WTC11 (cell line): ENCODE results near the gene WDR48. TPM values are rescaled to one million over a fixed set of nuclear protein-coding genes. Genes with fewer than 3 reads are reported as not detected.
A peak's percentile ranks its signal among the peaks of the same experiment; 100 is the strongest.

Source experiments
- ATAC-seq: fragments of 200-7000 bp; cut with Tn5 transposase; 2 replicates; pipeline ENCODE4 v1.10.0; 2021; ENCODE audit warnings: mild to moderate bottlenecking, moderate library complexity
- CTCF ChIA-PET: fragments of 300-600 bp; sonication (Branson Sonifier 250); formaldehyde crosslinking; loops from one replicate; lab custom pipeline; 2021; ENCODE audit warnings: antibody characterized with exemption; lab: Charles Lee
- POLR2A ChIA-PET: fragments of 350-600 bp; sonication (Branson Sonifier 250); formaldehyde crosslinking; loops from one replicate; lab custom pipeline; 2021; ENCODE audit warnings: antibody characterized with exemption; lab: Charles Lee
- DNase-seq: peaks from one replicate; pipeline ENCODE4 v3.0.0; 2021; ENCODE audit warnings: low spot score
- H3K27ac Mint-ChIP-seq: 2 replicates; pipeline ENCODE4 v1.8.0; 2021; ENCODE audit warnings: mixed read lengths
- H3K27me3 Mint-ChIP-seq: 2 replicates; pipeline ENCODE4 v1.8.0; 2021; ENCODE audit warnings: low read depth, mild to moderate bottlenecking, moderate library complexity, mixed read lengths
- H3K36me3 Mint-ChIP-seq: 2 replicates; pipeline ENCODE4 v1.8.0; 2021; ENCODE audit warnings: mixed read lengths
- H3K4me1 Mint-ChIP-seq: 2 replicates; pipeline ENCODE4 v1.8.0; 2022; ENCODE audit warnings: mixed read lengths
- H3K4me3 Mint-ChIP-seq: 2 replicates; pipeline ENCODE4 v1.8.0; 2021; ENCODE audit warnings: mild to moderate bottlenecking, moderate library complexity, mixed read lengths
- H3K9me3 Mint-ChIP-seq: 2 replicates; pipeline ENCODE4 v1.8.0; 2021; ENCODE audit warnings: mixed read lengths
- FOXJ3 ChIP-seq: sonication (generic); formaldehyde crosslinking; IDR thresholded peaks from 2 replicates; pipeline ENCODE4 v1.9.0; 2021; ENCODE audit warnings: missing genetic modification reagents, mild to moderate bottlenecking, borderline replicate concordance
- GABPB1 ChIP-seq: sonication (generic); formaldehyde crosslinking; IDR thresholded peaks from 2 replicates; pipeline ENCODE4 v1.8.1; 2023; ENCODE audit warnings: mild to moderate bottlenecking, missing genetic modification reagents
- GTF2I ChIP-seq: fragments of 250-450 bp; sonication (Bioruptor Pico); conservative IDR thresholded peaks from 2 replicates; pipeline ENCODE4 v1.4.0; 2021; ENCODE audit warnings: mild to moderate bottlenecking
- SMAD4 ChIP-seq: sonication (generic); formaldehyde crosslinking; IDR thresholded peaks from 2 replicates; pipeline ENCODE4 v1.8.0; 2022; ENCODE audit warnings: mild to moderate bottlenecking, missing genetic modification reagents
- SOX15 ChIP-seq: fragments of 250-450 bp; sonication (Bioruptor Pico); IDR thresholded peaks from 2 replicates; pipeline ENCODE4 v1.9.0; 2021; ENCODE audit warnings: mild to moderate bottlenecking
- SP1 ChIP-seq: sonication (generic); formaldehyde crosslinking; conservative IDR thresholded peaks from 2 replicates; pipeline ENCODE4 v1.8.1; 2022; ENCODE audit warnings: missing genetic modification reagents
- TEAD4 ChIP-seq: sonication (generic); formaldehyde crosslinking; IDR thresholded peaks from 2 replicates; pipeline ENCODE4 v1.8.0; 2022; ENCODE audit warnings: mild to moderate bottlenecking, missing genetic modification reagents
- ZNF532 ChIP-seq: fragments of 250-450 bp; sonication (Bioruptor Pico); IDR thresholded peaks from 2 replicates; pipeline ENCODE4 v1.9.0; 2021; ENCODE audit warnings: mild to moderate bottlenecking, borderline replicate concordance
- total RNA-seq: library from RNA; stranded (reverse); gene quantifications from 3 replicates; pipeline ENCODE4 v1.2.3, GENCODE V29; 2021
- TF ChIP-seq, protein P1 (sequence below): sonication (generic); formaldehyde crosslinking; IDR thresholded peaks from 2 replicates; pipeline ENCODE4 v1.8.1; 2023; ENCODE audit warnings: mild to moderate bottlenecking, missing genetic modification reagents, moderate library complexity
- TF ChIP-seq, protein P2 (sequence below): sonication (generic); formaldehyde crosslinking; IDR thresholded peaks from 2 replicates; pipeline ENCODE4 v1.8.0; 2023; ENCODE audit warnings: missing genetic modification reagents, mild to moderate bottlenecking, borderline replicate concordance
- TF ChIP-seq, protein P3 (sequence below): sonication (generic); formaldehyde crosslinking; IDR thresholded peaks from 2 replicates; pipeline ENCODE4 v1.8.0; 2022; ENCODE audit warnings: mild to moderate bottlenecking, missing genetic modification reagents

Gene WDR48
- total RNA-seq, 1 experiment from 2014 or later, result 40.9 TPM

- no peak overlapping the region for H3K27ac Mint-ChIP-seq
- peaks cover 11% of the 10 kb centered on the region for H3K4me1 Mint-ChIP-seq
- H3K36me3 Mint-ChIP-seq, result no peaks in the 10 kb centered on the region
- ATAC-seq (no peak), DNase-seq (no peak)
- ChIA-PET POLR2A (no interaction called here), CTCF (interaction anchor here (2.6 kb wide), 1 partner anchor 14 kb away, joined by 16 read pairs; no protein-coding TSS in a partner anchor)
- TF ChIP-seq SP1 (CRISPR knock-in tag) (no peak), GABPB1 (CRISPR knock-in tag) (0 out of 2 replicates have a peak, but pooled peaks have one; percentile 18), SMAD4 (CRISPR knock-in tag) (no peak)
- no peak overlapping the region for H3K4me3 Mint-ChIP-seq
- no peaks in the 10 kb centered on the region; the same call in 1 of the 2 replicates for H3K27me3 Mint-ChIP-seq
- no peaks in the 10 kb centered on the region; the same call in 1 of the 2 replicates for H3K9me3 Mint-ChIP-seq
Measured at GRCh38 chr3:39013921-39014509, 37.8 kb upstream of the WDR48 start.

DNA sequence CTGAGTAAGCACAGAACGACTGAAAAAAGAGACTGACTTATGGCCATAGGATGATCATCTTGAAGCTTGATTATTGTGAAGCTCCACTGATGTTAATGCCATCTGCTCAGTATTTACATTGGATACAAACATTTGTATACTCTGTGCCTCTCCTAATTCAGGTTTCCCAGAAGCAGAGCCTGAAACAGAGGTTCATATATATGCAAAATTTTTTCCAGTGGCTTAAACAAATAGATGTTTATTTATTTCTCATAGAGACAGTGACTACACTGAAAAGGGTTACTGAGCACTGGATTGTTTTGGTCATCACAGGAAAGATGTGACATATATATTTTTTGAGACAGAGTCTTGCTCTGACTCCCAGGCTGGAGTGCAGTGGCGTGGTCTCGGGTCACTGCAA, 36.4 kb upstream of the WDR48 start:
- DNase-seq (no peak), ATAC-seq (no peak)
- TF ChIP-seq, protein P1, sequence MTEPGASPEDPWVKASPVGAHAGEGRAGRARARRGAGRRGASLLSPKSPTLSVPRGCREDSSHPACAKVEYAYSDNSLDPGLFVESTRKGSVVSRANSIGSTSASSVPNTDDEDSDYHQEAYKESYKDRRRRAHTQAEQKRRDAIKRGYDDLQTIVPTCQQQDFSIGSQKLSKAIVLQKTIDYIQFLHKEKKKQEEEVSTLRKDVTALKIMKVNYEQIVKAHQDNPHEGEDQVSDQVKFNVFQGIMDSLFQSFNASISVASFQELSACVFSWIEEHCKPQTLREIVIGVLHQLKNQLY (CRISPR knock-in tag), result no peak
- no peak for TF ChIP-seq ZNF532 (CRISPR knock-in tag)
- TF ChIP-seq SOX15 (CRISPR knock-in tag), result no peak
- TF ChIP-seq, protein P2, sequence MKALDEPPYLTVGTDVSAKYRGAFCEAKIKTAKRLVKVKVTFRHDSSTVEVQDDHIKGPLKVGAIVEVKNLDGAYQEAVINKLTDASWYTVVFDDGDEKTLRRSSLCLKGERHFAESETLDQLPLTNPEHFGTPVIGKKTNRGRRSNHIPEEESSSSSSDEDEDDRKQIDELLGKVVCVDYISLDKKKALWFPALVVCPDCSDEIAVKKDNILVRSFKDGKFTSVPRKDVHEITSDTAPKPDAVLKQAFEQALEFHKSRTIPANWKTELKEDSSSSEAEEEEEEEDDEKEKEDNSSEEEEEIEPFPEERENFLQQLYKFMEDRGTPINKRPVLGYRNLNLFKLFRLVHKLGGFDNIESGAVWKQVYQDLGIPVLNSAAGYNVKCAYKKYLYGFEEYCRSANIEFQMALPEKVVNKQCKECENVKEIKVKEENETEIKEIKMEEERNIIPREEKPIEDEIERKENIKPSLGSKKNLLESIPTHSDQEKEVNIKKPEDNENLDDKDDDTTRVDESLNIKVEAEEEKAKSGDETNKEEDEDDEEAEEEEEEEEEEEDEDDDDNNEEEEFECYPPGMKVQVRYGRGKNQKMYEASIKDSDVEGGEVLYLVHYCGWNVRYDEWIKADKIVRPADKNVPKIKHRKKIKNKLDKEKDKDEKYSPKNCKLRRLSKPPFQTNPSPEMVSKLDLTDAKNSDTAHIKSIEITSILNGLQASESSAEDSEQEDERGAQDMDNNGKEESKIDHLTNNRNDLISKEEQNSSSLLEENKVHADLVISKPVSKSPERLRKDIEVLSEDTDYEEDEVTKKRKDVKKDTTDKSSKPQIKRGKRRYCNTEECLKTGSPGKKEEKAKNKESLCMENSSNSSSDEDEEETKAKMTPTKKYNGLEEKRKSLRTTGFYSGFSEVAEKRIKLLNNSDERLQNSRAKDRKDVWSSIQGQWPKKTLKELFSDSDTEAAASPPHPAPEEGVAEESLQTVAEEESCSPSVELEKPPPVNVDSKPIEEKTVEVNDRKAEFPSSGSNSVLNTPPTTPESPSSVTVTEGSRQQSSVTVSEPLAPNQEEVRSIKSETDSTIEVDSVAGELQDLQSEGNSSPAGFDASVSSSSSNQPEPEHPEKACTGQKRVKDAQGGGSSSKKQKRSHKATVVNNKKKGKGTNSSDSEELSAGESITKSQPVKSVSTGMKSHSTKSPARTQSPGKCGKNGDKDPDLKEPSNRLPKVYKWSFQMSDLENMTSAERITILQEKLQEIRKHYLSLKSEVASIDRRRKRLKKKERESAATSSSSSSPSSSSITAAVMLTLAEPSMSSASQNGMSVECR (CRISPR knock-in tag), result no peak
- no peak for TF ChIP-seq FOXJ3 (CRISPR knock-in tag)
- TF ChIP-seq GTF2I (CRISPR knock-in tag), result no peak
- TF ChIP-seq SP1 (CRISPR knock-in tag), result no peak
- H3K27me3 Mint-ChIP-seq, result no peaks in the 10 kb centered on the region; the same call in 1 of the 2 replicates
- H3K9me3 Mint-ChIP-seq, result no peaks in the 10 kb centered on the region
- peaks cover 11% of the 10 kb centered on the region for H3K4me1 Mint-ChIP-seq
- POLR2A ChIA-PET, result no interaction called here
- H3K4me3 Mint-ChIP-seq, result no peak overlapping the region
- no peak overlapping the region for H3K27ac Mint-ChIP-seq
- no peaks in the 10 kb centered on the region for H3K36me3 Mint-ChIP-seq
- CTCF ChIA-PET, result interaction anchor here (3.7 kb wide), 1 partner anchor 15 kb away, joined by 17 read pairs; no protein-coding TSS in a partner anchor

DNA sequence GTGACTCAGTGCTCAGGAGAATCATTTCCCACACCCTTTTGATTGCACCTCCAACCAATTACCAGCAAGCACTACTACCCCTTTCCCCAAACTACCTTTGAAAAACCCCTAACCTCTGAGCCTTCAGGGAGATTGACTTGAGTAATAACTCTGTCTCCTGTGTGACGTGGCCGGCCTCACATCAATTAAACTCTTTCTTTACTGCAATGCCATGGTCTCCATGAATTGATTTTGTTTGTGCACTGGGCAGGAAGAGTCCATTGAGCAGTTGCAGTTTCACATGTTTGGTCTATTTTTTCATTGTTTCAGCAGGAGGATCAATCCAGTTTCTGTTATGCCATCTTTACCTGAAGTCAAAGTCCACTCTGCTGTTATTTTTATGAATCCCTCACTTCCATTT, 32.5 kb upstream of the WDR48 start:
- no peaks in the 10 kb centered on the region for H3K9me3 Mint-ChIP-seq
- no peaks in the 10 kb centered on the region; the same call in 1 of the 2 replicates for H3K27me3 Mint-ChIP-seq
- no peaks in the 10 kb centered on the region for H3K36me3 Mint-ChIP-seq
- DNase-seq (no peak), ATAC-seq (no peak)
- POLR2A ChIA-PET, result no interaction called here
- CTCF ChIA-PET, result no interaction called here
- no peak overlapping the region for H3K4me3 Mint-ChIP-seq
- no peaks in the 10 kb centered on the region for H3K4me1 Mint-ChIP-seq
- no peak overlapping the region for H3K27ac Mint-ChIP-seq
- TF ChIP-seq, protein P3, sequence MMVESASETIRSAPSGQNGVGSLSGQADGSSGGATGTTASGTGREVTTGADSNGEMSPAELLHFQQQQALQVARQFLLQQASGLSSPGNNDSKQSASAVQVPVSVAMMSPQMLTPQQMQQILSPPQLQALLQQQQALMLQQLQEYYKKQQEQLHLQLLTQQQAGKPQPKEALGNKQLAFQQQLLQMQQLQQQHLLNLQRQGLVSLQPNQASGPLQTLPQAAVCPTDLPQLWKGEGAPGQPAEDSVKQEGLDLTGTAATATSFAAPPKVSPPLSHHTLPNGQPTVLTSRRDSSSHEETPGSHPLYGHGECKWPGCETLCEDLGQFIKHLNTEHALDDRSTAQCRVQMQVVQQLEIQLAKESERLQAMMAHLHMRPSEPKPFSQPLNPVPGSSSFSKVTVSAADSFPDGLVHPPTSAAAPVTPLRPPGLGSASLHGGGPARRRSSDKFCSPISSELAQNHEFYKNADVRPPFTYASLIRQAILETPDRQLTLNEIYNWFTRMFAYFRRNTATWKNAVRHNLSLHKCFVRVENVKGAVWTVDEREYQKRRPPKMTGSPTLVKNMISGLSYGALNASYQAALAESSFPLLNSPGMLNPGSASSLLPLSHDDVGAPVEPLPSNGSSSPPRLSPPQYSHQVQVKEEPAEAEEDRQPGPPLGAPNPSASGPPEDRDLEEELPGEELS, result no peak
- no peak for TF ChIP-seq TEAD4 (CRISPR knock-in tag)
- TF ChIP-seq, protein P2 (CRISPR knock-in tag), result no peak
